ENCODE measurements around the gene PSMC3. TPM values are rescaled to one million over a fixed set of nuclear protein-coding genes. Genes with fewer than 3 reads are reported as not detected.
A peak's percentile ranks its signal among the peaks of the same experiment; 100 is the strongest.

The PSMC3 gene
- total and polyA plus RNA-seq, 4 donors: 61.6 to 192 (median 141) TPM

- WGBS, 2 donors: 41 to 72% methylated on average over 4 of the region's 4 CpGs
- DNase-seq (no peak), ATAC-seq (ENCODE audit: insufficient read depth, low FRiP score) (no peak)
- Histone ChIP-seq H3K4me1 (ENCODE audit: control insufficient read depth in 5 of 5, insufficient read depth in 5 of 5, low read length in 5 of 5) (peaks cover 8 to 18% (median 13%) of the 10 kb centered on the region in 5 donors), H3K36me3 (ENCODE audit: control insufficient read depth in 4 of 4, insufficient read depth in 4 of 4, low read length in 4 of 4) (no peaks in the 10 kb centered on the region), H3K9ac (ENCODE audit: insufficient read depth in 1 of 2, low read length in 2 of 2) (no peak overlapping the region), H3K27ac (ENCODE audit: low read depth in 1 of 2, low read length in 1 of 2) (no peak overlapping the region), H3K27me3 (ENCODE audit: control insufficient read depth in 3 of 3, insufficient read depth in 3 of 3, low read length in 2 of 3) (no peaks in the 10 kb centered on the region), H3K9me3 (ENCODE audit: control insufficient read depth in 4 of 4, insufficient read depth in 3 of 4, low read length in 3 of 4) (no peaks in the 10 kb centered on the region), H3K4me3 (no peak overlapping the region)
- no peak for TF ChIP-seq CTCF (IDR thresholded peaks at IDR 0.05; ENCODE audit: control extremely low read depth, extremely low read depth)
These were observed 23.1 kb downstream of the PSMC3 start for GRCh38 chr11:47403135-47403534.

GRCh38 chr11:47400768-47401279 lies 25.4 kb downstream of the PSMC3 start:
- WGBS, 2 donors: 20 to 43% methylated on average over 8 of the region's 8 CpGs

GRCh38 chr11:47399860-47400767 lies 26.1 kb downstream of the PSMC3 start:
- ATAC-seq (ENCODE audit: insufficient read depth, low FRiP score) (no peak), DNase-seq (peak; percentile 53 to 67 (median 66))
- WGBS, 2 donors: 7% methylated on average over 38 to 47 of the region's 47 CpGs
- no peaks in the 10 kb centered on the region for H3K36me3 ChIP-seq (ENCODE audit: control insufficient read depth in 4 of 4, insufficient read depth in 4 of 4, low read length in 4 of 4)
- TF ChIP-seq CTCF (IDR thresholded peaks at IDR 0.05; ENCODE audit: control extremely low read depth, extremely low read depth): no peak
- H3K4me1 ChIP-seq (ENCODE audit: control insufficient read depth in 5 of 5, insufficient read depth in 5 of 5, low read length in 5 of 5): peaks cover 0 to 9% (median 8%) of the 10 kb centered on the region in 5 donors
- no peaks in the 10 kb centered on the region for H3K9me3 ChIP-seq (ENCODE audit: control insufficient read depth in 4 of 4, insufficient read depth in 3 of 4, low read length in 3 of 4)
- H3K27ac ChIP-seq (ENCODE audit: low read depth in 1 of 2, low read length in 1 of 2): peak overlapping the region; percentile 87 to 90
- no peaks in the 10 kb centered on the region for H3K27me3 ChIP-seq (ENCODE audit: control insufficient read depth in 3 of 3, insufficient read depth in 3 of 3, low read length in 2 of 3)
- H3K4me3 ChIP-seq: peak overlapping the region; percentile 21
- peak overlapping the region; percentile 77 to 88 for H3K9ac ChIP-seq (ENCODE audit: insufficient read depth in 1 of 2, low read length in 2 of 2)

More at GRCh38 chr11:47400768-47401279, 25.4 kb downstream of the PSMC3 start:
- ATAC-seq (ENCODE audit: insufficient read depth, low FRiP score): no peak
- DNase-seq: peak in 1 of 3 donors; percentile 33
- no peaks in the 10 kb centered on the region for H3K9me3 ChIP-seq (ENCODE audit: control insufficient read depth in 4 of 4, insufficient read depth in 3 of 4, low read length in 3 of 4)
- no peaks in the 10 kb centered on the region for H3K27me3 ChIP-seq (ENCODE audit: control insufficient read depth in 3 of 3, insufficient read depth in 3 of 3, low read length in 2 of 3)
- no peak overlapping the region for H3K4me3 ChIP-seq
- H3K36me3 ChIP-seq (ENCODE audit: control insufficient read depth in 4 of 4, insufficient read depth in 4 of 4, low read length in 4 of 4): no peaks in the 10 kb centered on the region
- peak overlapping the region; percentile 87 to 90 for H3K27ac ChIP-seq (ENCODE audit: low read depth in 1 of 2, low read length in 1 of 2)
- no peak for TF ChIP-seq CTCF (IDR thresholded peaks at IDR 0.05; ENCODE audit: control extremely low read depth, extremely low read depth)
- H3K4me1 ChIP-seq (ENCODE audit: control insufficient read depth in 5 of 5, insufficient read depth in 5 of 5, low read length in 5 of 5): peaks cover 0 to 9% (median 6%) of the 10 kb centered on the region in 5 donors
- H3K9ac ChIP-seq (ENCODE audit: insufficient read depth in 1 of 2, low read length in 2 of 2): no peak overlapping the region
